Stimulated activated CD4-positive, alpha-beta T cell treated with anti-CD3 and anti-CD28 coated beads, Interleukin-2, amount 100 ng/mL, for 48 hours (primary cell): ENCODE data around the gene FBXL13.
A peak's percentile ranks its signal among the peaks of the same experiment; 100 is the strongest.

Source experiments
- DNase-seq, 2 donors: peaks; one replicate each; pipeline ENCODE4 v3.0.0-alpha.2; 2020

Gene FBXL13

GRCh38 chr7:102890971-102891692, 183.5 kb downstream of the FBXL13 start:
- DNase-seq, result no peak

GRCh38 chr7:102890292-102890970, 184.2 kb downstream of the FBXL13 start:
- DNase-seq, result no peak

- DNase-seq, result no peak
Measured at GRCh38 chr7:102889851-102890250, 184.7 kb downstream of the FBXL13 start.

- DNase-seq, result no peak
Measured at GRCh38 chr7:102888561-102889233, 185.9 kb downstream of the FBXL13 start.

GRCh38 chr7:102883098-102883860, 191.3 kb downstream of the FBXL13 start:
- DNase-seq, result no peak

GRCh38 chr7:102875700-102876295, 198.8 kb downstream of the FBXL13 start:
- DNase-seq, result peak; percentile 6 to 12

GRCh38 chr7:102874966-102875365, 199.6 kb downstream of the FBXL13 start:
- no peak for DNase-seq

- no peak for DNase-seq
Measured at GRCh38 chr7:102874166-102874829, 200.3 kb downstream of the FBXL13 start.

- DNase-seq, result no peak
Measured at GRCh38 chr7:102873470-102874165, 201.0 kb downstream of the FBXL13 start.

GRCh38 chr7:102872460-102872859, 202.1 kb downstream of the FBXL13 start:
- DNase-seq, result no peak

GRCh38 chr7:102869195-102869594, 205.4 kb downstream of the FBXL13 start:
- DNase-seq, result no peak

GRCh38 chr7:102866535-102867215, 207.9 kb downstream of the FBXL13 start:
- no peak for DNase-seq

- DNase-seq, result no peak
Measured at GRCh38 chr7:102864958-102865357, 209.6 kb downstream of the FBXL13 start.

GRCh38 chr7:102860351-102860811, 214.2 kb downstream of the FBXL13 start:
- DNase-seq, result no peak

GRCh38 chr7:102859799-102860125, 214.8 kb downstream of the FBXL13 start:
- no peak for DNase-seq

- DNase-seq, result no peak
Measured at GRCh38 chr7:102859084-102859798, 215.4 kb downstream of the FBXL13 start.

GRCh38 chr7:102856036-102856435, 218.6 kb downstream of the FBXL13 start:
- DNase-seq, result no peak

- no peak for DNase-seq
Measured at GRCh38 chr7:102849538-102849937, 225.1 kb downstream of the FBXL13 start.

- DNase-seq, result no peak
Measured at GRCh38 chr7:102849079-102849478, 225.5 kb downstream of the FBXL13 start.

GRCh38 chr7:102845346-102845745, 229.2 kb downstream of the FBXL13 start:
- no peak for DNase-seq
